Measurements from ENCODE around the gene SHKBP1.

The SHKBP1 gene

GRCh38 chr19:40565910-40566495 is 10.7 kb upstream of the SHKBP1 start:
- TF ChIP-seq CTCF (IDR thresholded peaks at IDR 0.05; ENCODE audit: control extremely low read depth, extremely low read depth, low read depth, missing control alignments), result no peak
- POLR2A ChIA-PET, result no interaction called here
- no peak for DNase-seq (ENCODE audit: extremely low spot score)
- CTCF ChIA-PET, result no interaction called here

GRCh38 chr19:40567040-40567749 is 9.5 kb upstream of the SHKBP1 start:
- no peak for TF ChIP-seq CTCF (IDR thresholded peaks at IDR 0.05; ENCODE audit: control extremely low read depth, extremely low read depth, low read depth, missing control alignments)
- DNase-seq (ENCODE audit: extremely low spot score), result peak; percentile 60
- ChIA-PET POLR2A (no interaction called here), CTCF (interaction anchor here (1.4 to 2.2 kb wide), 2 partner anchors 68 to 262 kb away, joined by 3 to 8 read pairs; no protein-coding TSS in a partner anchor)

GRCh38 chr19:40567750-40568494 is 8.8 kb upstream of the SHKBP1 start:
- TF ChIP-seq CTCF (IDR thresholded peaks at IDR 0.05; ENCODE audit: control extremely low read depth, extremely low read depth, low read depth, missing control alignments), result no peak
- ChIA-PET POLR2A (interaction anchor here (0.7 kb wide), 1 partner anchor 94 kb away, joined by 3 read pairs; no protein-coding TSS in a partner anchor), CTCF (interaction anchor here (1.4 to 2.2 kb wide), 2 partner anchors 67 to 263 kb away, joined by 3 to 8 read pairs; no protein-coding TSS in a partner anchor)
- DNase-seq (ENCODE audit: extremely low spot score), result no peak

- DNase-seq (ENCODE audit: extremely low spot score), result peak; percentile 98
- peak; percentile 40 for TF ChIP-seq CTCF (IDR thresholded peaks at IDR 0.05; ENCODE audit: control extremely low read depth, extremely low read depth, low read depth, missing control alignments)
- POLR2A ChIA-PET, result interaction anchor here (0.5 to 0.6 kb wide), 5 partner anchors 15 to 265 kb away, joined by 3 to 7 read pairs (median 3); no protein-coding TSS in a partner anchor
- CTCF ChIA-PET, result interaction anchor here (0.8 to 2.2 kb wide), 18 partner anchors 9 to 266 kb away, joined by 3 to 14 read pairs (median 4); partner anchors contain the start of genes BLVRB and SPTBN4
Observed at GRCh38 chr19:40570313-40571004, 6.2 kb upstream of the SHKBP1 start.

- no peak for DNase-seq (ENCODE audit: extremely low spot score)
- POLR2A ChIA-PET, result interaction anchor here (0.5 to 0.6 kb wide), 3 partner anchors 15 to 266 kb away, joined by 3 read pairs; no protein-coding TSS in a partner anchor
- TF ChIP-seq CTCF (IDR thresholded peaks at IDR 0.05; ENCODE audit: control extremely low read depth, extremely low read depth, low read depth, missing control alignments), result no peak
- CTCF ChIA-PET, result interaction anchor here (0.8 to 2.2 kb wide), 18 partner anchors 8 to 267 kb away, joined by 3 to 14 read pairs (median 4); partner anchors contain the start of genes BLVRB and SPTBN4
Observed at GRCh38 chr19:40571005-40571318, 5.7 kb upstream of the SHKBP1 start.

Measured in GM10248 (cell line).